Measurements from ENCODE around the gene NOD1.

The NOD1 gene

DNA sequence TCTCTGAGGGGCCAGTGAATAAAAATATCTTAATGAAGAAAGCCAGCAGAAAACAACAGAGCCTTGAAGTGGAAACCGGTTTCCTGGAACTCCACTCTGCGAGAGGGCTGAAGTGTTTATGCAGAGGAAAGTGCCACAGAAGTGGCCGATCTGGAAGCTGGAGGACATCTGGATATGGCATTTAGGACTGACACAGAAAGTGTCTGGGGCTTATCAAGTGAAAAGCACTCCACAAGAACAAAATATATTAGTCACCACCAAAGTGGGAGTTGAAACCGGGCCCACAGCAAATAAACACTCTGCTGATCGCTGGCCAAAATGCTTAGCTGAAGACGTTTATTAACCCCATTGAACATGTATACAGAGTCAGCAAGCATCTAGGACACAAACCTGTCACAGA lies 7.8 kb downstream of the NOD1 start:
- DNase-seq (ENCODE audit: low spot score) = peak; percentile 52

DNA sequence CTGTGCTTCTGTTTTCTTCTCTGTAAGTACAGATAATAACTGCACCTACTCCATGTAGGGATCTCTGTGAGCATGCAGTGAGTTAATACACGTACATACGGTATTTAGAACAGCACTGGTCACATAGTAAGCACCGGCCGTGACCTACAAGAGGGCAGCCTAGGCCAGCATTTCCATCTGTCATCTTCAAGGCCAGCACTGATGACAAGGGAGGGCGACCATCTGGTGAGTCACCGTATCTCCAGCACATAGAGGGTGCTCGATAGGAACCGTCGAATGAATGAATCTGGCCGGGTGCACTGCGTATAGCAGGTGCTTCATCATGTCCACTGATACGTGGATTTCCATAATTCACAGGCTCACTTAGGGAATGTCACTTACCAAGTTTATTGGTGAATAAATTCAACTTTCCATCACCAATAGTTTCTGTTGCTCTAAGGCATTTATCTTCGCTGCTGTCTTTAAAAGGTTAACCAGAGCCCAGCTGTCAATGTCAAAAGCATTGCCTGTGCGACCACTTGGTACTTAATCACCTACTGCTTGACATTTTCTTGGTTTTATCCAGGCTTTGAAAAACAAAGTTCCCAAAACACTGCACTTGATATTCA lies 8.3 kb downstream of the NOD1 start:
- no peak for DNase-seq (ENCODE audit: low spot score)

DNA sequence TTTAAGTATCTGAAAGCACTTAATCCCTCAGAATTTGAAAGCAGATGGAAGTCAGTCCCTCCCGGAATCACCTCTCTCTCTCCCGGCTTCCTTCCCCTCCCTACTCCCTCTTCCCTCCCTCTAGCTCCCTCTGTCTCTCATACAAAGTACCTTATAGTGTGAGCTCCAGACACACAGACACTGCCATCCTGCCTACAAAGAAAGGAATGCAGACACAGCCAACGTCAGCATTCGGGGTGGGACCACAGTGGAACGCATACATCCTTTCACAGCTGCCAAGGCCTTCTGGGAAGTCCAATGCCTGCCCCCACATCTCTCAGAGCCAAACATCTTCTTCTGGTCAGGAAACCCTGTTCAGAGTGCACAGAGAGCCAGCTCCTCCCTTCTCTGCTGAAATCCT lies 9.3 kb downstream of the NOD1 start:
- DNase-seq (ENCODE audit: low spot score) = peak; percentile 90

DNA sequence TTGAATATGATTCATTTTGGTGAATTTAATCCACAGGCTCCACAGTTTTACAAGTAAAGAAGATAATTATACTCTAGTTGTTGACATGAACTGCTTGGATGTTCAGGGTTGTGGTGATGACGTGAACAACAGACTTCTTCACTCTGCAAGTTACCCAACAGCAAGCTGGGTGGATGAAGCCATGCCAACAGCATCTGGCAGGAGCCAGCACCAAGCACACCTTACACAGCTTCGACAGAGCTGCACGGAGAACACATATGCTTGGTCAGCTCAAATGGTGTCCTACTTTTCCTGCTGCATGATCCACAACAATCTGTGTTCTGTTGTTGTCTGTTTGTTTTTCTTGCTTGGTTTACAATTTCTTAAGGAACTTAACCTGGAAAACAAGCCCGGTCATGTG lies 9.8 kb downstream of the NOD1 start:
- no peak for DNase-seq (ENCODE audit: low spot score)

DNA sequence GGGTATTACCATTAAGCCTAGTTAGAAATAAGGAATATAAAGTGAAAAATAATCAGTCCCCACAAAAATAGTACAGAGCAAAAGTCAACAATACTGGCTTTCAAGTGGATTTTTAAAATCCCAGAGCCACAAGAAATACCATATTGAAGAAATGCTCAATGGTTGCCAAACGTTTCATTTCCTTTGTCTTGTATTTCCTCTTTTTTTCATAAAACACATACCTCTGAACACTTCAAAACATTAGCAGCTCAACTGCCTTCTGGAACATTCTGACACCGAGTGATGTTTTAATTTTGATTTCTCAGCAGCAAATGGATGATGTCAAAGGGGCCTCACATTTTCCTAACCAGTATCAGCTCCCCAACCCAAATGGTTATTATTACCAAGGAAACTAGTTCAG lies 10.5 kb downstream of the NOD1 start:
- DNase-seq (ENCODE audit: low spot score) = no peak

DNA sequence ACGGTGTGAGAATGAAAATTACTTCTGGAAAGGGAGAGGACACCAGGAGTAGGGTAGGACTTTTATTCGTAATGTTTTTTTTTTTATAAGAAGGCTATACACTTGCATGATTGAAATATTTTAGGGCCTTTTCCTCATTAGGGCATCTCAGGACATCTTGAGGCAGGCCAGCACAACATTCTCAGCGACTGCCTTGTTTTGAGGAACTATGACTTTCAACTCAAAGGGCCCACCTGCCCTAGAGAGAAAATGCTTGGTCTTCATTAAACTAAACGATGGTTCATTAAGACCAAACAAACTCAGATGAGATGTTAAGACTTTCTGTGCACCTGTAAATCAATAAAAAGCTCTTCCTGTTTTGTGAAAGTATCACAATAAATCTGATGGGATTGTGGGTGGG lies 11.3 kb downstream of the NOD1 start:
- DNase-seq (ENCODE audit: low spot score) = no peak

DNA sequence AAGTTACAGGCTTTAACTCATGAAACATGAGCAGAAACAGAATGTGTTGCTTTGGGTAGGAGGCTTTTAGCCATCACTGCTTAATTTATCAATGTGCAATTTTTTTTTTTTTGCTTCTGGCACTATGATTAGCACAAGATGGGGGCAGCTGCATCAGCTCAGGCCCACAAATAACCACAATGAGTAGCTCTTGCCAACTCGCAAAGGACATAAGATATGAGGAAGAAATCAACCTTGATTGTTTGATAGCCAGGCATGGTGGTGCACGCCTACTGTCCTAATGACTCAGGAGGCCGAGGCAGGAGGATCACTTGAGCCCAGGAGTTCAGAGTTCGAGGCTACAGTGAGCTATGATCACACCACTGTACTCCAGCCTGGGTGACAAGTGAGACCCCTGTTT lies 12.3 kb downstream of the NOD1 start:
- no peak for DNase-seq (ENCODE audit: low spot score)

DNA sequence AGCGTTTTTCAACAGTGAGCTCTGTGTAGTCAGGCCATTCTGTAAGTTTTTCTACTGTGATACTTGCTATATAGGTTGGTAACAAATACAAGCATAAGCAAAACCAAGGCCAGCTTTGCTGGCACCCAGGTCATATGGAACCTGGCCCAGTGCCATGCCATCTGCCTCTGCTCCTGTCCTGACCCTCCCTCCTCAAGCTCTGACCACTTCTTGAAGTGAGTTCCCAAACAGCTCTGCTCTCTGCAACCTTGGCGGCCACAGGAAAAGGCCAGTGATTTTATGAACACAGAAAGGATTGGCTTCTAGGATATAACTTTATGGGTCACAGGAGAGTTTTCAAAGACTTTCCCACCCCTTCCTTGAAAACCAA lies 12.8 kb downstream of the NOD1 start:
- no peak for DNase-seq (ENCODE audit: low spot score)

DNA sequence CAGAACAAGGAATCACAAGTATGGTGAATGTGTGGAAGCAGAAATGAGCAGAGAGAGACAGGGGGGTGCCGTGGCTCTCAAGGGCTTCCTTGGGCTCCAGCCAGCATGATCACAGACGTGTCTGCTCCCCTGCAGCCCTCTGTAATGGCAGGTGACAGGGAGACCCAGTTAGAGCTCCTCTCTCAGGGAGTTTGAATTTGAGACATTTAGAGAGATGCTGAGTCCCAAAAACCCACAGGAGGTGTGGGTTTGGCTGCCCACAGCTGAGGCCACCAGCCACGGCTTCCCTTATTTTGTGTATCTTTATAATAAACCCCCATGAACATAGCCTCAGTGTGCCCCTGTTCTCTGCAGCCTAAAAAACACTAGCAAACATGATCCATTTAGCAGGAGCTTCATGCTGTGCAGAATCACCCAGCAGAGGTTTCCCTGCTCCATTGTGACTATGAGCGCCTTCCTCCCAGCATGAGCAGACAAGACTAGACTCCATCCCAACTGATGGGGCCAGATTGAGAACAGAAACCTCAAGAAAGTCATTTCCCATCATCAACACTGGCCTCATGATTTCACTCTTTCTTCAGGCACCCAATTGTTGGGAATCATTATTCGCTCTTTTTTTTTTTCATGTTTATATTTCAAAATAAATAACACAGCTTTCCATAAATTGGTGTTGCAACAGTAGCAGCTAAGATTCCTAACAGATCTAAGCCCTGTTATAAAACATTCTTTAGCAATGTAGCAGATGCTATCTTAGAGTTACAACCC lies 13.4 kb downstream of the NOD1 start:
- peak; percentile 29 for DNase-seq (ENCODE audit: low spot score)

DNA sequence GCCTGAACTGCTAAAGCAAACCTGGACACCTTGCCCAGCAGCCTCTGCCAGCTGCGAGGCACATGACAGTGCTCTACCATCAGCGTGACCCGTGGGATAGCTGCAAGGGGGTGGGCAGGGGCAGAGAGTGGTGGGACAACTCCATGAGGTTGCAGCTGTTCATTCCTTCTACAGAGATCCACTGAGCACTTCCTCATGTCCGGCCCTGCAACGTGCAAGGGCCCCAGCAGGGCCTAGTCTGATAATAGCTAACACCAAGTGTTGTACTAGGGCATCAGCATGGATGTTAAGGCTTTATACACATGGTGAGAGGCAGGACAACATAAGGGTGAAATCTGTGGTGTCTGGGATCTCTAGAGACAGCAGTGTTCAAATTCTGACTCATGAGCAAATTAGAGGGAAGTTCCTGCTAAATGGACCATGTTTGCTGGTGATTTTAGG lies 14.3 kb downstream of the NOD1 start:
- no peak for DNase-seq (ENCODE audit: low spot score)

DNA sequence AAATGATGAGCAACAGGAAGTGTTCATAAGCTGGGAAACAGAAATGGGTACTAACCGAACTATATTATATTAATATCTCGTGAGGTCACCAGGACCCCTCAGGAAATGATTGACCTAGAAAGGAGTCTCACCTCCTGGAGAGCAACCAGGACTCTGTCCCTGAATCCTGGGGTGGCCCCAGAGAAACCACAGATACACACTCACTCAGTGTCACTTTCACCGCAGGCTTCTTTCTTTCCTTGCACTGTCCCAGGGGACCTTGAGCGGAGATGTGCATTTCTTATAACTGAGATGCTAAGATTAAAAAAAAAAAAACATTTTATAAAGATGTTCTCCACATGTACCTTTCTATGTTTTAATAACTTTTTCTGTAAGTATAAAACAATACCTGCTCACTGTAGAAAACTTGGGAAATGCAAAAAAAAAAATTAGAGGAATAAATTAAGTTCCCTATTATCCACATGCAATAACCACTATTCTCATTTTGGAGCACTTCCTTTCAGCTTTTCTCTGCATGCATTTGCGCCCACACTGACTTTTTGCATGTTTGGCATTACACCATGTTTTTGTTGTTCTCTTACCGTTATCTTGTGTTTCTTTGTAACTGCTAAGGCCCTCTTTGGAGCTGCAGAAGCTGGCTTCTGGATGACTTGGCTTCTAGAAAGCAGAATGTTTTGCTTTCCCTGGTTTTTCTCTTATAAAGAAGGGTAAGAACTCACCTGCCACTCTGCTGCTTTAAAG lies 15.0 kb downstream of the NOD1 start:
- no peak for DNase-seq (ENCODE audit: low spot score)

DNA sequence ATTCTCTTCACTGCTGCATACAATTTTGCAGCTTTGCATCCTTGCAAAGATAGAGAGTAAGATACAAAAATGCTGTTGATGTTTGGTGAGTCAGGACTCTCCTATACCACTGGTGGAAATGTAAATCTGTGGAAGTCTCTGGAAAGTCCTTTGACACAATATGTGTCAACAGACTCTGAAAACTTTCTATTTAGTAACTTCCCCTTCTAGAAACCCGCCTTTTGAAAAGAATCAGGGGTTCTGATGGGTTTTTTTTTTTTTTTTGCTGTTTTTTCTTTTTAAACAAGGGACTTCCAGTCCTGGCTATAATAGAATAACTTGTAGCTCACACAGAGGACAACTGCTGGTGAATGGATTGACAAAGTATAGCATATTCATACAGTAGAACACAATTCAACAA lies 16.4 kb downstream of the NOD1 start:
- DNase-seq (ENCODE audit: low spot score) = no peak

DNA sequence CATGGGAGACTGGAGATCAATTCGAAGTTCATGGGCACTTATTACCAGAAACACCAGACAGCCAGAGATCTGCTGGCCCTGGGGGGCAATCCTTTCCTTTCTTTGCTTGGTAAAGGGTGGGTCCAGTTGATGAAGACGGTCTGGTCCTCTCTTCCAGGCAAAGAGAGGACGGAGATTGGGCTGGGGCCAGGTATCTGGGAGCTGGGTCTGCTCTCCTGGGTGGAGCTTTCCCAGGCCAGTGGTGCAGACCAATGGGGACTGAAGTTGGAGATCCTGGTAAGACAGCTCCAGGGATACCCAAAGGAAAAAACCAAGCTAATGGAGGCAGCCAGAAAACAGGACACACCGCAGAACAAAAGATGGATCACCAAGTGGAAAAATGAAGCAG lies 18.3 kb downstream of the NOD1 start:
- DNase-seq (ENCODE audit: low spot score) = no peak

DNA sequence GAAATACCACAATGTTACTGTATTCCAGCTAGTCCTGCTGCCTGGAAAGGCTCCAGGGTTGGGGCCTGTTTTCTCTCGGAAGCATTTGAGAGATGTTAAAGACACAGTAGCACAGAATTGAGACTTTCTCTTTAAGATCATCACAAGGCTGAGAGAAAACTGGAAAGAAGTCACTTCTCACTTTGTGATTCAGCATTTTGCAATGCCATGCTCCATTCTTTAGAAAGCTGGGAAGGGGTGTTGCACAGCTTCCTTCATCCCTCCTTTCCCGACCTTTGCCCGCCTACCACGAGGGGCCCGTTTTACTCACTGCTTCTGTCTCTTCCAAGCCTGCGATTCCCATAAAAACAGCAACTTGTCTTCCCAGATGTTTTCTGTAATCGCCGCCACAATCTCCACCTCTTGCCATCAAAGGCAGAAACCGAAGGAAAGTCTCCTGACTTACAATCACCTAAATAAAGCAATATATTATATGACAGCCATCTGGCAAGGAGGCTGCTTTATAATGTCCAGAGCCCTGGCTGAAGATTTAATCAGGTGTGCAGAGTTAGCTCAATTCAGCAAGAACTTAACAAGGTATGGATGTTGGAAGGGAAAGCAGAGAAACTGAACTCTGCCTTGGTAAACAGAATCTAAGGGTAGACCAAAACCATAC lies 18.9 kb downstream of the NOD1 start:
- DNase-seq (ENCODE audit: low spot score) = peak; percentile 78

DNA sequence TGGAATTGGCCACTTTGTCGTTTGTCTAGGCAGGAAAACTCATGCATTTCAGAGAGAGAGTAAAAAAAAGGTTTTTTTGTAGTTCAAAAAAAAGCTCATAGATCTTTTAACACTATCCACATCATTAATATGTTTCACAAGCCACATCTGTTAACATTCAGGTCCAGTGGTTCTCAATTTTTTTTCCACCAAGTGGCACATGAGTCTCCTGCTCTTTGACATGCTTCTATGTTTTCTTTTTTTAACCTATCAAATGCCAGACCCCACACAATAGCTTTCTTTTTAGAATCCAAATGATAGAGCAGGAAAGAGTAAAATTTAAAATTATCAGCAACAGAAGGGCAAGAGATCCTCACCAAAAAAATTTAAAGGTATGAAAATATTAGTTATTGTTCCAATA lies 20.3 kb downstream of the NOD1 start:
- no peak for DNase-seq (ENCODE audit: low spot score)

DNA sequence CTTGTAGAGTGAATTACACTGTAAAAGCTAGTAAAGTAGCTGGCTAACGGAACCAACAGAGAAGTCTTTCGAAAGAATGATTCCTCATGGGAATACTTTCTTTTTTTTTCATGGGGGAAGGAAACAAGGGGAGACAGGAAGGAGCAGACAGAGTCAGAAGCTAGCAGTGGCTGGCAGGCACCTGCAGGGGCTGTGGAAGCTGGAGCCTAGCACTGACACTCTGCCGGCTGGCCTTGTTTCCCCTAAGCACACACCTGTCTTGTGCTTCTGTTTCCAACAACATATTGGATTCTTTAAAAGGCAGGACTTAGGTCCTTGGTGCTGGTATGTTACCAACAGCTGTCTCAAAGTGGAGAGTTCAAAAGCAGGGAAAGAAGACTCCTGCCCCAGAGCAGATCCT lies 24.7 kb downstream of the NOD1 start:
- no peak for DNase-seq (ENCODE audit: low spot score)

DNA sequence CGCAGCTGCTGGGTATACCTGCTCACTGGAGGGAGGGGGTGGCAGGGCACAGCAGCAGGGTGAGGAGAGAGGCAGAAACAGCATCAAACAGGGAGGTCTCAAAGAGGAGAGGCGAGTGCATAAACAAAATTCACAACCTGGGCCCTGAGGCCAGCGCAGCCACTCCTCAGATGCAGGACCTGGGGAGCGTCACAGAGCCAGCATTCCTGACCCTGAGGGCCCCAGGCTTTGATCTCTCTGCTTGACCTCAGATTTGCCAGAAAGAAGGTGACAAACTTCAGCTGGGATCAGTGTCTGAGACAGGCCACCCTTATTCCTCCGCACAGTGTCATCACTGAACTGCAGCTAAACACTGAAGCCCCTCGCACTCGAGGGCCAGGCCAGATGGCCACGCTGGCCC lies 25.6 kb downstream of the NOD1 start:
- DNase-seq (ENCODE audit: low spot score) = no peak

DNA sequence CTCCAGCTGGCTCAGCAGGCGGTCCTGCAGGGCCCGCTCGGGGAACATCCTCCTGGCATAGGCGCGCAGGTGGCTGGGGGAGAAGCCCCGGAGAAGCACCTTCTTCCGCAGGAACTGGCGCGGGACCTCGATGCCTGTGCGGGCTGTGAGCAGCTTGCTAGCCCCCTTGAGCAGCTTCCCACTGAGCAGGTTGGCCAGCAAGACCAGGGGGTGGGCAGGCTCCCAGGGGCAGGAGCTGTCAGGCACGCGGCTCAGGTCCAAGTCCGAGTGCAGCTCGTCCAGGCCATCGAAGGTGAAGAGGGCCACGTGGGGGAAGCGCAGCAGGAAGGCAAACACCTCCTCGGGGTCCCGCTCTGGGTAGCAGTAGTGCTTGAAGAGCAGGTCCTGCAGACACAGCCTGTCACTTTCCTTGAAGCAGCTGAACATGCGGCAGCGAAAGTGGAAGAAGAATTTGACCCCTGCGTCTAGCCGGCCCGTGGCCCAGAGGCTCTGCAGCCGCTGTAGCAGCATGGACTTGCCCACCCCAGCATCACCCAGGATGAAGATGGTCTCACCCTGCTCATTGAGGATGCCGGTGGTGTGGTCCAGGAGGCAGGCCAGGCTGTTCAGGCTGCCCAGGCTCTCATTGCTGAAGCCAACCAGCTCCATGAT lies 26.2 kb downstream of the NOD1 start:
- DNase-seq (ENCODE audit: low spot score) = no peak

DNA sequence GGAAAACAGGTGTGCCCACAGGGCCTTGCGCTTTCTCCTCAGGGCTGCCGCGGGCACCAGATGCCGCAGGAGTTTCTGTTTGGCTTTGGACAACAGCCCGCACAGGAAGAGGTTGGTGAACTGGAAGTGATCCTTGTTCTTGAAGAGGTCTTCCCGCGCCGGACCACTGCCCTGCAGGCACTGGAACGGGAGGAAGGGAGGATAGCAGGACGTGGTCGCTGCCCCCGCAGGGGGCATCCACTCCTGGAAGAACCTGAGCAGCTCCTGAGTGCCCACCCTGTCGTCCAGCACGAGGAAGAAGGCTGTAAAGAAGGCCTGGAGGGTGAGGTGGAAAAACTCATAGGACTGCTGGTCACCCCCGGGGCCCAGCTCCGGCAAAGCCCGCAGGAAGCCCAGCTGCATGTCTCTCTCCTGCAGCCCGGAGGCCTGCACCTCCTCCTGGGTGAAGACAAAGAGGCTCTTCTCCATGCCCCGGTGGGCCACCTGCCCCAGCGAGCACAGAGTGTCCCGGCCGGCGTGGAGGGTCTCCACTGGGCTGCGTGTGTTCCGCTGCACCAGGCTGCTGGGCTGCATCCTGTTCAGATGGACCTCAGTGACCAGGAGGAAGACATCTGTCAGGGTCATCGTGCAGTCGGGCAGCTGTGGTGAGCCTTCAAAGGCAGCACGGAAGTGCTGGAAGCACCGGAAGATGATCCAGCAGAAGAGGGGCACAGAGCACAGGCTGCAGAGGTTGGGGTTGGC lies 26.9 kb downstream of the NOD1 start:
- no peak for DNase-seq (ENCODE audit: low spot score)

DNA sequence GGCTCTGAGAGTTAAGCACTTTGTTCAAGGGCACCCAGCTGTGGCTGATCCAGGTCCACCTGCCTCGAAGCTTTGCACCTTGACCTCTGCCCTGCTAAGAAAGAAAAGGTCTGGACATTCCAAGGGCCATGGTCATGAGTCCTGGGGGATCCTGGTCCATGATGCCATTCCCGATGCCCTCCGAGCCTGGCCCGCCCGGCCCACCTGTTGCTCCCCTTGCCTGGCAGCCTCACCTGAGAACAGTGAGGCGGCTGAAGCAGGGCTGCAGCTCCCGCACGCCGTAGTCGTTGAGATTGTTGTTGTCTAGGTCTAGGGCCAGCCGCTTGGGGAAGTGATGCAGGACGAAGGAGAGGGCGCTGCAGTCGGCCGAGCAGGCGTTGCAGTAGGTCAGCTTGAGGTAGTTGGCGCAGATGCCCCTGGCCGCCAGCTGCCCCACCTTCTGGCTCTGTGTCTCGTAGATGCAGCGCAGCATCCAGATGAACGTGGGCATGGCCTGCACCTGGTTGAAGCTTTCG lies 27.5 kb downstream of the NOD1 start:
- DNase-seq (ENCODE audit: low spot score) = no peak

DNA sequence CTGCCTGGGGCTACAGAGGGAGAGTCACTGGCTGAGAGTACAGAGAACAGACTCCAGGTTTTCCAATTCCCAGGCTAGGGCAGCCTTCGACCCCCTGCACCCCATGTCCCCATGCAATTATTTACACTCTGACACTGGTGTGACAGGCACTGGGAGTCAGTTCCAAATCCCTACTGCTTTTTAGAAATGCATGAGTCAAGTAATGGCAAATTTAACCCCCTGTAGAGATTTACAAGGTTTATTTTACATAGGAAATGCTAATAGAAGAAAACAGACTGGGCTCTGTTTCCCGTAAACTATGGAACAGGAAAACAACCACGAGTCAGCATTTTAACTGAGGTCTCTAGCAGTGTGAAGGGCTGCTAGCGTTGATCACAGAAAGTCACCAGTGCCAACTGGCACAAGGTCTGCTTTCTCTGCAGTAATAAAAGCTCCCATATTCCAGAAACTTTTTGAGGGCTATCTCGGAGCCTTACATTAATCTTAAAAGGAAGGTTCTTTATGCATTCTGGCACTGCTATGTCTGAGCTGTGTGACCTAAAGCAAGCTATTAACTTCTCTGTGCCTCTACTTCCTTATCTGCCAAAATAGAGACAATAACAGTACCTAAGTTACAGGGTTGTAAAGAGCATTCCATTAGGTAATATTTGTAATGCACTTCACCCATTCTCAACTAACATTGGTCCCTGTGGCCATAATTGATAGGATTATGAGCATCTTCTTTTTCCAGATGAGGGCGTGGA lies 28.2 kb downstream of the NOD1 start:
- DNase-seq (ENCODE audit: low spot score) = no peak
